GM19193 (cell line): ENCODE data around the gene PNRC1.

Source experiments
- POLR2A ChIP-seq: IDR thresholded peaks from 4 replicates; pipeline ENCODE4 v1.6.1; 2011; ENCODE audit not compliant: insufficient read depth, insufficient read length; ENCODE audit errors: extremely low read depth

The PNRC1 gene

GRCh38 chr6:89080281-89081128, at the start of gene PNRC1:
Gene PNRC1 (plus strand): TSS chr6:89080751. CDS start chr6:89080895, 144 bp downstream.
- TF ChIP-seq POLR2A: peak; percentile 99

DNA sequence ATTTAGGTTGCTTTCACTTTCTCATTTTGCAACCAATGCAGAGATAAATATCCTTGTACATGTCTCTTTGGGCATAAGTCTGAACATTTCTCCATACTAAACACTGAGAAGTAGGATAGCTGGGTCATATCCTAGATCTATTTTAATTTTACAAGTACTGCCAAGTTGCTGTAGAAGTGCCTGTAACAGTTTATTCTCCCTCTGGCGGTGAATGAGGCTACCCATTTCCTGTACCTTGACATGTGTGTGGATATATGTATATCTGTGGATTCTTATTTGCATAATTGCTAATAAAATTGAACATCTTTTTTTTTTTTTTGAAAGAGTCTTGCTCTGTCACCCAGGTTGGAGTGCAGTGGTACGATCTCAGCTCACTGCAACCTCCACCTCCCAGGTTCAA, 48.0 kb upstream of the PNRC1 start:
- TF ChIP-seq POLR2A: no peak

DNA sequence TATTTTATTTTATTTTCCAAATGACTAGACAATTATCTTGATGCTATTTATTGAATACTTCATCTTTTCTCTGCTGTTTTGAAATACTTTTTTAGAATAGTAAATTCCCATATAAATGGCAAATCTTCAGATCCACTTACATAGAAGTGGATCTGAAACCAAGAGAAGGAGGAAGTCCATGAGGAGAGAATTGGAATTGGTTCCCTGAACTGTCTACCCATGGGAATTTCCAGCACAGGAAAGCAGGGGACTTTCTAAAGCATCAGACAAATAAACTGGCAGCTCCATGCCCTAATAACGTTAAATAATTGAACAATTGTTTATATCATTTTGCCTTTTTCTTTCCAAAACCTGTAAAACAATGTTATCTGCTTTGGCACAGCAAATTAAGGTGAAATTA, 47.1 kb upstream of the PNRC1 start:
- TF ChIP-seq POLR2A: no peak

- no peak for TF ChIP-seq POLR2A
These were observed 45.8 kb upstream of the PNRC1 start for GRCh38 chr6:89034586-89035251.

DNA sequence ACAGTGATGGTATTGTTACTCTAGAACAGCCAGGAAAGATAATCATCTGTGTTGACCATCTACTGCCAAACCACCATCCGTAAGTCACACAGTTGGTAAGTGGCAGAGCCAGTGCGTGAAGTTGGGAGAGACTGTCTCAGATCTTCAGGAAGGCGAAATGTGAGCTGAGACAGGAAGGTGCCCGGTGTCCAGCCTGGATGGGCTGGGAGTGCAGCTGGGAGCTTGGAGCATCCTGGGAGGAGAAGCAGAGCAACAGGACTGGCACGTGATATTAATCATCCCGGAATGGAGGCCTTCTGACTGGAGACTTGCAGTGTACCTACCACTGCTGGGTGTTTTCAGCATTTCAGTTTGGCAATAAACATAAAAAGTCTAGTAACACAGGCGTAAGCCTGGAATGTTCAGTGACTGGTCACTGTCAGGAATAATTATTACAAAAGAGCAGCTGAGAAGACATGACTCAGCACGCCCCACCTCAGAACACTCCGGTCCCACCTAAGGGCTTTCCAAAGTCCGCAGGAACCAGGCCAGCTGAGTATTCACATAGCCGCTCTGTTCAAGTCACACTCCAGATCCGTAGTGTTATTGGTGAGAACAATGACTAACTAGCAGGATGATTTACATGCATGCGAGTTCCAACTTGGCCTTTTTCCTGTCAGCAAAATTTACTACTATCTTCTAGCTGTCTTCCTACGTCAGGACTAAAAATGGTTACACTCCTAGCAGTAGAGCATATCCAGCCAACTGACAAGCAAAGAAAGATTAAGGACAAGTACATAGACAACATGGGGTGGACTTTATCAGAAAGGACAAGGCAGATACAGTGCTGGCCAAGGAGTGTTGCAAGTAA, 45.1 kb upstream of the PNRC1 start:
- TF ChIP-seq POLR2A: no peak

DNA sequence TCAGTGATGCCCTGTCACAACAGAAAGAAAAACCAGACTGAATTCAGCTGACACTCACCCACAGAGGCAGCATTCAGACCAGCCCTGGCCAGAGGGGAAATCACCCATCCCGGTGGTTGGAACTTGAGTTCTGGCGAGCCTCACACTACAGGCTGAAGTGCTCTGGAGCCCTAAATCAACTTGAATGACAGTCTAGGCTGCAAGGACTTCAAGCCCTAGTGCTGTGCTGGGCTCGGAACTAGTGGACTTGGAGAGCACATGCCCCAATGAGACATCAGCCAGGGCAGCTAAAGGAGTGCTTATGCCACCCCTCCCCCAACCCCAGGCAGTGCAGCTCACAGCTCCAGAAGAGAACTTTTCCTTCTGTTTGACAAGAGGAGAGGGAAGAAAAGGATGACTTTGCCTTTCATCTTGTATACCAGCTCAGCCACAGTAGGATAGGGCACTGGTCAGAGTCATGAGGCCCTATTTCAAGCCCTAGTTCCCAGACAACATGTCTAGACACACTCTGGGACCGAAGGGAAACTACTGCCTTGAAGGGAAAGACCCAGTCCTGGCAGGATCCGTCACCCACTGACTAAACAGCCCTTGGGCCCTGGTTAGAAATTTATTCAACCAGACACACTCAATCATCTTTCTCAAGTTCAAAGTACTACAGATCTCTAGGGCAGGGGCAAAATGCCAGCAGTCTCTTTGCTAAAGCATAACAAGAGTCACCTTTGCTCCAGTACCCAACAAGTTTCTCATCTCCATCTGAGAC, 43.2 kb upstream of the PNRC1 start:
- TF ChIP-seq POLR2A: no peak

GRCh38 chr6:89042664-89043063, 37.9 kb upstream of the PNRC1 start:
- no peak for TF ChIP-seq POLR2A

DNA sequence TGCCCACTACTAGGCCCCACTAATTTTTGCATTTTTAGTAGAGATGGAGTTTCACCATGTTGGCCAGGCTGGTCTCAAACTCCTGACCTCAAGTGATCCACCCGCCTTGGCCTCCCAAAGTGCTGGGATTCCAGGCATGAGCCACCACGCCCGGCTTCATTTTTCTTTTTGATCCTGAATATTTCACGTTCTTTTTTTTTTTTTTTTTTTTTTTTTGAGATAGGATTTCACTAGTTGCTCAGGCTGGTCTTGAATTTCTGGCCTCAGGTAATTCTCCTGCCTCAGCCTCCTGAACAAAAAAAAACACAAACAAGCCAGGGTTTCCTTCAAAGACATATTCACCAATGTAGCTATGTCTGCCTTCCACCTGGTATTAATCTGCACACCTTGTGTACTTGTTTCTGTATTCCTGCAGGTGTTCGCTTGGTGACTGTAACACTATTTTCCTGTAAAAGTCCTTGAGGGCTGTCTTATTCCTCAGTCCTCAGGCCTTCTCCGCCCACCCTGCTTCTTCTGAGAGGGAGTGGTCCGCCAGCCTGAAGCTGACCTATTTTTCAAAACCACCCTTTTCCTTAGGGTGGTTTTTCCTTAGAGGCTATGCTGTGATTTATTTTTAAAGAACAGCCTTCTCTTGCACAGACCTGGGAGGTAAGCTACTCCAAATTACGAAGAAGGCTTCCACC, 36.1 kb upstream of the PNRC1 start:
- no peak for TF ChIP-seq POLR2A

DNA sequence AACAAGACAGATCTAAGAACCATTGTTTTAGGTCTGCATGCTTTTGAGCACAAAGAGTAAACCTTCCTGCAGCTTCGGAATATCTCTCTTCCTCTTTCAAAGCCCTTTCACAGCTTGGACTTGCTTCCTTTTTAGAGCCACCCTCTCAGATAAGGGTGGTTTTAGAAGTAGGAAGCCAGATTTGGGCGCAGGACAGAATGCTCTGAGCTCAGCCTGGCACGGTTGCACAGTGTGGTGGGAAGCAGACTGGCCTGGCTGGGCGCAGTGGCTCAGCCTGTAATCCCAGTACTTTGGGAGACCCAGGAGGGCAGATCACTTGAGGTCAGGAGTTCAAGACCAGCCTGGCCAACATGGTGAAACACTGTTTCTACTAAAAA, 35.6 kb upstream of the PNRC1 start:
- TF ChIP-seq POLR2A: no peak

DNA sequence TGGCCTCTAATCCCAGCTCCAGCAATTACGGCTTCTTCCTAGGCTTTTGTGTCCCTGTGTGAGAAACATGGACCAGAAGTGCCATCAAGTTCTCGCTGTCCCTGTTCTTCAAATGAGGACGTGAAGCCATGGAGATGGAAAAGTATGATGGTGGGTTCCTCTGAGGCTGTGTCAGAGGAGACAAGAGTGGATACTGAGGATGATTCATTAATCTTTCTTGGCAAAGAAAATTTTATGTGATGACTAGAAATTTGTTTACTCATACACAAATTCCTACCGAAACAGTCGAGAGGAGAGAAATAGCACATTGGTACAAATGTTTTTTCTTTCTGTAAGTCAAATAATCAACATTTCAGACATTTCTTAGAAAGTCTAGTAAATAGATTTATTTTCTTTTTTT, 35.0 kb upstream of the PNRC1 start:
- TF ChIP-seq POLR2A: no peak

GRCh38 chr6:89047473-89047872, 33.1 kb upstream of the PNRC1 start:
- TF ChIP-seq POLR2A: no peak

DNA sequence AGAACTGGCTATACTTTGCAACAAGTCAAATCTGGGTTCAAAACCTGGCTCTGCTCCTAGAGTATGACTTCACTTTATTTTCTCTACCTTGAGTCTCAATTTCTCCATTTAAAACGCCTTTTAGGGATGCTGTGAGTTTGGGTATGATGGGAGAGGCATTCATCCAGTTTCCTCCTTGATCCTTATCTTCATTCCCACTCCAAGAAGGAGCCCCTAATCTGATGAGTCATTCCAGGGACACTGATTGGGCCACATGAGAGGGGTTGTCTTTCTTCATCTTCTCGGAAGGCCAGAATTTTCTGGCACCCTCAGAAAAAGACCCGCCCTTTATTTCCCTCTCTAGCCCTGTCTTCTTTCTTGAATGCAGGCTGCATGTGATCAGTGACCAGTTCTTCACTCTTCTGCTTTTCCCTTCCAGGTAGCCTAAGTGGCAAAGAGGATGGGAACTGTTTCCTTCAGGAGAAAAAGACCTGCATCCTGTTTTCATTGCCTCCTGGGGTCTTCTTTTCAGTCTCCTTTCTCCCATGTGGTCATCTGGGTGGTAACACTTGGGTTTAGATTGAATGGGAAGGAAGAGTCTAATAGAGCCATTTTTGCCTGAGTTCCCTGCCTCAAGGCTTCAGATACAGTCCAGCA, 32.1 kb upstream of the PNRC1 start:
- no peak for TF ChIP-seq POLR2A

GRCh38 chr6:89048985-89049384, 31.6 kb upstream of the PNRC1 start:
- TF ChIP-seq POLR2A: no peak

GRCh38 chr6:89050155-89050554, 30.4 kb upstream of the PNRC1 start:
- TF ChIP-seq POLR2A: no peak
